Mammary microvascular endothelial cell (primary cell): ENCODE data around the gene CNOT1. TPM values are rescaled to one million over a fixed set of nuclear protein-coding genes. Genes with fewer than 3 reads are reported as not detected.

ENCODE experiments used
- total RNA-seq: library from RNA; depleted of rRNA; stranded (reverse); fragments of >200 nt; gene quantifications from 2 replicates; pipeline ENCODE4 v1.2.3, GENCODE V29; 2015

The CNOT1 gene
- 78.2 and 82.1 TPM in 2 replicates for total RNA-seq

DNA sequence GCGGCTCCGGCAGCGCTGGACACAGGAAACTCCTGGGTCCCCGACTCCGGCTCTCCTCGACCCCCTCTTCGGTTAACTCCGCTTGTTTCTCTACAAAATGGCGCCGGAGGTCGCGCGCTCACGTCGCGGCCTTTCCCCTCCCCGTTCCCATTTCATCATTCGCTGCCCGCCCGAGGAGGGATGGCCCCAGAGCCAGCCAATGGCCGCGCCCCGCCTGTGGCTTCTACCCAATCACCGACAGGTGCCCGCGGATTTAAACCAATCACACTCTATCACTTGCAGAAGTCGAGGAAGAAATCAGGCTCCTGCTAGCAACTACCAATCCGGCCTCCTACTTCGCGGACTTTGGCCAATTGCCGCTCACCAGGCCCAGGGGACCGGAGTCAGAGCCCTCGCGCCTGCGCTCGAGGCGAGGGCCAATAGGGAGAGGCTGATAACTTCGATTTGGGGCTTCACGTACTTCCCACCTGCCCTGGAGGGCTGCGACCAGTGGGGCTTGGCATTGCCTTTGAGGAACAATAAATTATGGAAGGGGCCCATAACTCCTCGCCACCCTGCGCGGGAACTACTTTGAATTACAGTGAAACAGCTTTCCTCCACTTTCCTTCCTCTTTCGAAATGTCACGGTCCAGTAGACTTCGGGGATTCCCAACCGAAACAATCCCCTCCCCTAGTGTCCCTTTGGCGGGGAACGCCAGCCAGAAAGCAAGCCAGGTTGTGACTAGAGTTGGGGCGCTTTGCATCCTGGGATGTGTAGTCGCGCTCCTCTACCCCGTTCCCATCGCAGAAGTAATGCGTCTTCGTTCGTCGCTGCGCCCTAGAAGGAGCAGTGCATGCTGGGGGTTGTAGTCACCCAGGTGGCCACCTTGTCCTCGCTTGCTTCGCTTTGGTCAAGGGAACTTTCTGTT is at the start of gene CNOT1:
TSS of gene CNOT1 (minus strand) at position 94 of the 908 bp plus-strand sequence. CDS start 30,489 bp downstream, outside the sequence.

GRCh38 chr16:58515125-58515870 is 114.3 kb downstream of the CNOT1 start, which contains the start of gene SETD6:
Gene SETD6 (plus strand): TSS chr16:58515517. CDS start chr16:58515538, 21 bp downstream.

GRCh38 chr16:58499615-58500351 is 129.8 kb downstream of the CNOT1 start, which contains the start of gene NDRG4:
Gene NDRG4 (plus strand): TSS chr16:58500143. CDS start chr16:58500249, 106 bp downstream.

Other genes with a start within 250 kb of the CNOT1 start
- gene GINS3, start 237.4 kb downstream of the CNOT1 start, total RNA-seq: 13.9 and 17.9 TPM in 2 replicates
- gene NDRG4, start 129.7 kb downstream of the CNOT1 start, total RNA-seq: 29.7 and 30.4 TPM in 2 replicates
- gene SETD6, start 114.3 kb downstream of the CNOT1 start, total RNA-seq: 7.3 and 7.5 TPM in 2 replicates
- 16.8 and 24.5 TPM in 2 replicates for gene SLC38A7, start 54.9 kb upstream of the CNOT1 start, total RNA-seq
- gene GOT2, start 104.5 kb upstream of the CNOT1 start, total RNA-seq: 107 and 110 TPM in 2 replicates